ENCODE measurements around the gene BPGM.

GRCh38 chr7:134619627-134620331 lies 26.9 kb upstream of the BPGM start:
- TF ChIP-seq CTCF (IDR thresholded peaks at IDR 0.05), result no peak
- TF ChIP-seq EZH2 (IDR thresholded peaks at IDR 0.05), result no peak
